ENCODE measurements around the gene GTPBP2. TPM values are rescaled to one million over a fixed set of nuclear protein-coding genes. Genes with fewer than 3 reads are reported as not detected.
A peak's percentile ranks its signal among the peaks of the same experiment; 100 is the strongest.

The GTPBP2 gene, protein sequence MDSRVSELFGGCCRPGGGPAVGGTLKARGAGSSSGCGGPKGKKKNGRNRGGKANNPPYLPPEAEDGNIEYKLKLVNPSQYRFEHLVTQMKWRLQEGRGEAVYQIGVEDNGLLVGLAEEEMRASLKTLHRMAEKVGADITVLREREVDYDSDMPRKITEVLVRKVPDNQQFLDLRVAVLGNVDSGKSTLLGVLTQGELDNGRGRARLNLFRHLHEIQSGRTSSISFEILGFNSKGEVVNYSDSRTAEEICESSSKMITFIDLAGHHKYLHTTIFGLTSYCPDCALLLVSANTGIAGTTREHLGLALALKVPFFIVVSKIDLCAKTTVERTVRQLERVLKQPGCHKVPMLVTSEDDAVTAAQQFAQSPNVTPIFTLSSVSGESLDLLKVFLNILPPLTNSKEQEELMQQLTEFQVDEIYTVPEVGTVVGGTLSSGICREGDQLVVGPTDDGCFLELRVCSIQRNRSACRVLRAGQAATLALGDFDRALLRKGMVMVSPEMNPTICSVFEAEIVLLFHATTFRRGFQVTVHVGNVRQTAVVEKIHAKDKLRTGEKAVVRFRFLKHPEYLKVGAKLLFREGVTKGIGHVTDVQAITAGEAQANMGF
- polyA plus RNA-seq (2013), result 55.6 and 59.2 TPM in 2 replicates

- H3K4me3 ChIP-seq (ENCODE audit: low read depth, low read length), result peak within 1 kb of the TSS; percentile 66
- WGBS (ENCODE audit: extremely low coverage, insufficient coverage, insufficient read length), result no CpG with 5 or more reads among the region's 46 CpGs
- H4K91ac ChIP-seq (ENCODE audit: low read depth, low read length), result peak within 1 kb of the TSS; percentile 99
Measured at GRCh38 chr6:43629104-43629504, at the start of gene GTPBP2. Gene GTPBP2, minus strand, starts transcription at chr6:43629264. Its CDS starts 102 bp downstream, at chr6:43629162.

DNA sequence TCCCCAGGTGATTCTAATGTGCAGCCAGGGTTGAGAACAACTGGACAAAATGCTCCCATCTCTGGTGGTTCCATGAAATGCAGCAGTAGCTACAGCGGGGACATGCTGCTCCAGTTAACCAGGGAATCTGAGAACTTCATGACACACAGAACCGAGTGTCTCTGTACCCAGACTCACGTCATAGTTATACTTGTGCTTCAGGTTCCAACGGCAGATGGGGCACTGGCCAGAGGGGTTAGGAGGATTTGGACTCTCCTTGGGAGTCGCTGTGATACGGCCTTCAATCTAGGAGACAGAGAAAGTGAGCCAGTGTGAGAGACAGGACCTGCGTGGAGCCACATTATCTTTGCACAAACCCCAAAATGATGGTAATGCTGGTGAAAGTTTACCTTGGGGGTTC is 49.3 kb upstream of the GTPBP2 start:
- no peak overlapping the region for H2AFZ ChIP-seq (ENCODE audit: insufficient read depth, low read length, poor library complexity)

More at GRCh38 chr6:43629104-43629504, at the start of gene GTPBP2:
- H3K18ac ChIP-seq (ENCODE audit: low read length), result peak within 1 kb of the TSS; percentile 92
- H2BK120ac ChIP-seq (ENCODE audit: insufficient read depth, low read length, poor library complexity), result peak within 1 kb of the TSS; percentile 90
- H3K4ac ChIP-seq (ENCODE audit: low read depth, low read length), result peak within 1 kb of the TSS; percentile 75
- H2AFZ ChIP-seq (ENCODE audit: insufficient read depth, low read length, poor library complexity), result peak within 1 kb of the TSS; percentile 75
- H4K12ac ChIP-seq (ENCODE audit: low read depth, low read length), result peak within 1 kb of the TSS; percentile 80
- H3K23ac ChIP-seq (ENCODE audit: low read length), result no peak within 1 kb of the TSS
- H3K9ac ChIP-seq (ENCODE audit: low read length), result peak within 1 kb of the TSS; percentile 88
- peak within 1 kb of the TSS; percentile 92 for H3K4me2 ChIP-seq (ENCODE audit: low read length)
- peaks cover 21% of the 10 kb centered on the region in 2 experiments for H3K36me3 ChIP-seq (ENCODE audit: control insufficient read depth in 1 of 2, insufficient read depth in 2 of 2, low read length in 2 of 2)
- peak; percentile 100 for DNase-seq
- peaks cover 12% of the 10 kb centered on the region for H3K79me2 ChIP-seq (ENCODE audit: control insufficient read depth, insufficient read depth, low read length, poor library complexity)
- peak within 1 kb of the TSS; percentile 80 for H2AK5ac ChIP-seq (ENCODE audit: low read length)
- peak within 1 kb of the TSS; percentile 92 for H4K8ac ChIP-seq (ENCODE audit: low read depth, low read length)
- no peaks in the 10 kb centered on the region for H3K27me3 ChIP-seq (ENCODE audit: insufficient read depth, low read length)
- peaks cover 15% of the 10 kb centered on the region for H3K79me1 ChIP-seq (ENCODE audit: low read length)
- peak within 1 kb of the TSS; percentile 92 for H3K14ac ChIP-seq (ENCODE audit: low read length)
- peak within 1 kb of the TSS; percentile 94 for H3K27ac ChIP-seq (ENCODE audit: low read depth, low read length)
- H3K4me1 ChIP-seq (ENCODE audit: control insufficient read depth in 1 of 2, insufficient read depth in 2 of 2, low read length in 2 of 2), result peaks cover 4 to 16% of the 10 kb centered on the region in 2 experiments
- H3K9me3 ChIP-seq (ENCODE audit: insufficient read depth, low read depth, low read length), result no peaks in the 10 kb centered on the region
- H2BK12ac ChIP-seq (ENCODE audit: low read length), result peak within 1 kb of the TSS; percentile 37
- peak within 1 kb of the TSS; percentile 96 for H2BK5ac ChIP-seq (ENCODE audit: low read depth, low read length, poor library complexity)

GRCh38 chr6:43677759-43678158 is 48.7 kb upstream of the GTPBP2 start:
- no peak overlapping the region for H2AK5ac ChIP-seq (ENCODE audit: low read length)
- WGBS (ENCODE audit: extremely low coverage, insufficient coverage, insufficient read length), result no CpG with 5 or more reads among the region's 7 CpGs

More for the DNA sequence above, 49.3 kb upstream of the GTPBP2 start:
- Histone ChIP-seq H2AK5ac (ENCODE audit: low read length) (no peak overlapping the region), H3K79me1 (ENCODE audit: low read length) (no peaks in the 10 kb centered on the region), H2BK5ac (ENCODE audit: low read depth, low read length, poor library complexity) (no peak overlapping the region), H3K36me3 (ENCODE audit: control insufficient read depth in 1 of 2, insufficient read depth in 2 of 2, low read length in 2 of 2) (peaks cover 52 to 69% of the 10 kb centered on the region in 2 experiments), H2BK12ac (ENCODE audit: low read length) (no peak overlapping the region), H3K4me3 (ENCODE audit: low read depth, low read length) (no peak overlapping the region), H3K9me3 (ENCODE audit: insufficient read depth, low read depth, low read length) (no peaks in the 10 kb centered on the region), H3K27me3 (ENCODE audit: insufficient read depth, low read length) (no peaks in the 10 kb centered on the region), H3K27ac (ENCODE audit: low read depth, low read length) (no peak overlapping the region), H3K18ac (ENCODE audit: low read length) (no peak overlapping the region), H4K91ac (ENCODE audit: low read depth, low read length) (no peak overlapping the region), H3K4me2 (ENCODE audit: low read length) (no peak overlapping the region), H3K9ac (ENCODE audit: low read length) (no peak overlapping the region), H4K12ac (ENCODE audit: low read depth, low read length) (no peak overlapping the region), H2BK120ac (ENCODE audit: insufficient read depth, low read length, poor library complexity) (no peak overlapping the region), H3K4ac (ENCODE audit: low read depth, low read length) (no peak overlapping the region), H3K23ac (ENCODE audit: low read length) (no peak overlapping the region), H3K14ac (ENCODE audit: low read length) (no peak overlapping the region), H4K8ac (ENCODE audit: low read depth, low read length) (no peak overlapping the region), H3K79me2 (ENCODE audit: control insufficient read depth, insufficient read depth, low read length, poor library complexity) (no peaks in the 10 kb centered on the region), H3K4me1 (ENCODE audit: control insufficient read depth in 1 of 2, insufficient read depth in 2 of 2, low read length in 2 of 2) (peaks cover 4% of the 10 kb centered on the region in 2 experiments)
- no CpG with 5 or more reads among the region's 7 CpGs for WGBS (ENCODE audit: extremely low coverage, insufficient coverage, insufficient read length)
- DNase-seq, result no peak

GRCh38 chr6:43676962-43677606 is 48.0 kb upstream of the GTPBP2 start:
- no peak overlapping the region for H2BK5ac ChIP-seq (ENCODE audit: low read depth, low read length, poor library complexity)
- H3K27ac ChIP-seq (ENCODE audit: low read depth, low read length), result no peak overlapping the region
- peaks cover 55 to 77% of the 10 kb centered on the region in 2 experiments for H3K36me3 ChIP-seq (ENCODE audit: control insufficient read depth in 1 of 2, insufficient read depth in 2 of 2, low read length in 2 of 2)
- no peak overlapping the region for H3K4ac ChIP-seq (ENCODE audit: low read depth, low read length)
- H2AK5ac ChIP-seq (ENCODE audit: low read length), result no peak overlapping the region
- no peaks in the 10 kb centered on the region for H3K4me1 ChIP-seq (ENCODE audit: control insufficient read depth in 1 of 2, insufficient read depth in 2 of 2, low read length in 2 of 2)
- no peaks in the 10 kb centered on the region for H3K79me2 ChIP-seq (ENCODE audit: control insufficient read depth, insufficient read depth, low read length, poor library complexity)
- WGBS (ENCODE audit: extremely low coverage, insufficient coverage, insufficient read length), result no CpG with 5 or more reads among the region's 7 CpGs
- H3K79me1 ChIP-seq (ENCODE audit: low read length), result no peaks in the 10 kb centered on the region
- H4K91ac ChIP-seq (ENCODE audit: low read depth, low read length), result no peak overlapping the region
- H2BK12ac ChIP-seq (ENCODE audit: low read length), result no peak overlapping the region
- no peak overlapping the region for H3K9ac ChIP-seq (ENCODE audit: low read length)
- H3K18ac ChIP-seq (ENCODE audit: low read length), result no peak overlapping the region
- no peaks in the 10 kb centered on the region for H3K9me3 ChIP-seq (ENCODE audit: insufficient read depth, low read depth, low read length)
- H3K23ac ChIP-seq (ENCODE audit: low read length), result no peak overlapping the region
- H3K27me3 ChIP-seq (ENCODE audit: insufficient read depth, low read length), result no peaks in the 10 kb centered on the region
- H4K8ac ChIP-seq (ENCODE audit: low read depth, low read length), result no peak overlapping the region
- no peak overlapping the region for H3K4me3 ChIP-seq (ENCODE audit: low read depth, low read length)
- no peak overlapping the region for H3K14ac ChIP-seq (ENCODE audit: low read length)
- H2AFZ ChIP-seq (ENCODE audit: insufficient read depth, low read length, poor library complexity), result no peak overlapping the region
- no peak overlapping the region for H2BK120ac ChIP-seq (ENCODE audit: insufficient read depth, low read length, poor library complexity)
- H4K12ac ChIP-seq (ENCODE audit: low read depth, low read length), result no peak overlapping the region
- no peak for DNase-seq
- H3K4me2 ChIP-seq (ENCODE audit: low read length), result no peak overlapping the region

More at GRCh38 chr6:43677759-43678158, 48.7 kb upstream of the GTPBP2 start:
- no peaks in the 10 kb centered on the region for H3K27me3 ChIP-seq (ENCODE audit: insufficient read depth, low read length)
- H3K4me3 ChIP-seq (ENCODE audit: low read depth, low read length), result no peak overlapping the region
- no peak overlapping the region for H3K23ac ChIP-seq (ENCODE audit: low read length)
- H3K4me2 ChIP-seq (ENCODE audit: low read length), result no peak overlapping the region
- H3K79me1 ChIP-seq (ENCODE audit: low read length), result no peaks in the 10 kb centered on the region
- H3K4ac ChIP-seq (ENCODE audit: low read depth, low read length), result no peak overlapping the region
- peaks cover 0 to 3% of the 10 kb centered on the region in 2 experiments for H3K4me1 ChIP-seq (ENCODE audit: control insufficient read depth in 1 of 2, insufficient read depth in 2 of 2, low read length in 2 of 2)
- DNase-seq, result no peak
- no peak overlapping the region for H4K91ac ChIP-seq (ENCODE audit: low read depth, low read length)
- no peak overlapping the region for H3K14ac ChIP-seq (ENCODE audit: low read length)
- H3K9ac ChIP-seq (ENCODE audit: low read length), result no peak overlapping the region
- H2BK120ac ChIP-seq (ENCODE audit: insufficient read depth, low read length, poor library complexity), result no peak overlapping the region
- H3K79me2 ChIP-seq (ENCODE audit: control insufficient read depth, insufficient read depth, low read length, poor library complexity), result no peaks in the 10 kb centered on the region
- no peak overlapping the region for H4K12ac ChIP-seq (ENCODE audit: low read depth, low read length)
- H3K27ac ChIP-seq (ENCODE audit: low read depth, low read length), result no peak overlapping the region
- H3K36me3 ChIP-seq (ENCODE audit: control insufficient read depth in 1 of 2, insufficient read depth in 2 of 2, low read length in 2 of 2), result peaks cover 55 to 72% of the 10 kb centered on the region in 2 experiments
- no peak overlapping the region for H2AFZ ChIP-seq (ENCODE audit: insufficient read depth, low read length, poor library complexity)
- H2BK12ac ChIP-seq (ENCODE audit: low read length), result no peak overlapping the region
- no peak overlapping the region for H3K18ac ChIP-seq (ENCODE audit: low read length)
- no peak overlapping the region for H2BK5ac ChIP-seq (ENCODE audit: low read depth, low read length, poor library complexity)
- no peaks in the 10 kb centered on the region for H3K9me3 ChIP-seq (ENCODE audit: insufficient read depth, low read depth, low read length)
- H4K8ac ChIP-seq (ENCODE audit: low read depth, low read length), result no peak overlapping the region

All from trophoblast cell (in vitro differentiated cells and primary cell).